SJSA1 (cell line): ENCODE data around the gene ELMO3. TPM values are rescaled to one million over a fixed set of nuclear protein-coding genes. Genes with fewer than 3 reads are reported as not detected.

ENCODE experiments used
- DNase-seq, 2 experiments: peaks; one replicate each; pipeline ENCODE4 v3.0.0-alpha.2; 2015 to 2020; ENCODE audit warnings: low spot score in 2 of 2, low read depth in 1 of 2
- H3K27ac ChIP-seq: fragments of 250-450 bp; sonication (Bioruptor Pico); 2 replicates; pipeline ENCODE4 v1.5.1; 2020; ENCODE audit warnings: mild to moderate bottlenecking, moderate library complexity
- H3K27me3 ChIP-seq: fragments of 250-450 bp; sonication (Bioruptor Pico); replicated peaks from 2 replicates; pipeline ENCODE4 v1.5.1; 2020; ENCODE audit warnings: mild to moderate bottlenecking, moderate library complexity
- H3K36me3 ChIP-seq: fragments of 250-450 bp; sonication (Bioruptor Pico); 2 replicates; pipeline ENCODE4 v1.5.1; 2020; ENCODE audit warnings: mild to moderate bottlenecking
- H3K4me1 ChIP-seq: fragments of 250-450 bp; sonication (Bioruptor Pico); replicated peaks from 2 replicates; pipeline ENCODE4 v1.6.1; 2021; ENCODE audit warnings: mild to moderate bottlenecking
- H3K4me3 ChIP-seq: fragments of 250-450 bp; sonication (Bioruptor Pico); 2 replicates; pipeline ENCODE4 v1.5.1; 2020; ENCODE audit warnings: mild to moderate bottlenecking
- H3K9me3 ChIP-seq: fragments of 250-450 bp; sonication (Bioruptor Pico); replicated peaks from 2 replicates; pipeline ENCODE4 v1.5.1; 2020; ENCODE audit warnings: mild to moderate bottlenecking
- total RNA-seq: library from RNA; depleted of rRNA; stranded (reverse); fragments of >200 nt; shearing (Covaris generic); gene quantifications from 2 replicates; pipeline ENCODE4 v1.2.3, GENCODE V29; 2014

The ELMO3 gene
- total RNA-seq, 1 experiment from 2014 or later = 1.1 TPM

DNA sequence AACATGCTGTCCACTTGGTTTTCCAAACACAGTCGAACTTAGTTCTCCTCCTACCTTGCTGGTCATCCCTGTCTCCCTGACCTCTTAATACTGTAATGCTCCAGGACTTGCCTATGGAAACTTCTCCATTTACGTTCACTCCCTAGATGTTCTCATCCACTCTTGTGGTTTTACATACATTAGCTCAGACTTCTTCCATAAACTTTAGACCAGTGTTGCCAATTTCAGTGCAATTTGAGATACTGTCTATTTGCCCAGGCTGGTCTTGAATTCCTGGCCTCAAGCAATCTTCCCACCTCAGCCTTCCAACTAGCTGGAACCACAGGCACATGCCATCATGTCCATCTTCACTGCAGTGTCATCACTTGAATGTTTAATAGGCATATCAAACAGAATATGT, 16.6 kb upstream of the ELMO3 start:
- Histone ChIP-seq H3K4me3 (no peak overlapping the region), H3K27me3 (no peaks in the 10 kb centered on the region), H3K4me1 (peaks cover 42% of the 10 kb centered on the region), H3K36me3 (peaks cover 10% of the 10 kb centered on the region; the same call in 1 of the 2 replicates), H3K9me3 (no peaks in the 10 kb centered on the region), H3K27ac (no peak overlapping the region)
- DNase-seq = no peak

DNA sequence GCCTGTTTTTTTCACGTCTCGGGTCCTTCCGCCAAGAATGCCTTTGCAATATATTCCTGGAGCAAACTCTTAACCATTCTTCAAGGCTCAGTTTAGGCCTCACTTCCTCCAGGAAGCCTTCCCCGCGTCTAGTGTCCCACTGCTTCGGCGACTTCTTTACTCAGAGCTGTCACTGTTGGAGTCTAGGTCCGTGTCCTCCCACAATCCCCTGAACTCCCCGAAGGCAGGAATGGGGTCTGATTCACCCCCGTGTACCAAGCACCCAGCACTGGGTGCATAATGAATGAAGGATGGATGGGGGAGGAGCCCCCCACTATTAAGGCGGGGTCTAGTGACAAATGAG, 15.7 kb upstream of the ELMO3 start:
- H3K4me1 ChIP-seq = peaks cover 42% of the 10 kb centered on the region
- peak overlapping the region; percentile 96 for H3K4me3 ChIP-seq
- DNase-seq = no peak
- H3K9me3 ChIP-seq = no peaks in the 10 kb centered on the region
- H3K27ac ChIP-seq = peak overlapping the region; percentile 99
- H3K27me3 ChIP-seq = no peaks in the 10 kb centered on the region
- H3K36me3 ChIP-seq = peaks cover 6% of the 10 kb centered on the region; the same call in 1 of the 2 replicates

GRCh38 chr16:67183627-67184452, 15.1 kb upstream of the ELMO3 start, which contains the start of gene MATCAP1:
TSS of gene MATCAP1 (minus strand) at chr16:67183963. CDS start at chr16:67180610, 3,353 bp downstream.
- peaks cover 6% of the 10 kb centered on the region; the same call in 1 of the 2 replicates for H3K36me3 ChIP-seq
- peaks cover 42% of the 10 kb centered on the region for H3K4me1 ChIP-seq
- H3K27me3 ChIP-seq = no peaks in the 10 kb centered on the region
- H3K27ac ChIP-seq = peak within 1 kb of the TSS; percentile 99
- peak; percentile 98 to 100 for DNase-seq
- no peaks in the 10 kb centered on the region for H3K9me3 ChIP-seq
- H3K4me3 ChIP-seq = peak within 1 kb of the TSS; percentile 96

- no peaks in the 10 kb centered on the region for H3K9me3 ChIP-seq
- H3K27ac ChIP-seq = no peak overlapping the region
- DNase-seq = no peak
- peaks cover 4% of the 10 kb centered on the region; the same call in 1 of the 2 replicates for H3K36me3 ChIP-seq
- H3K4me3 ChIP-seq = peak overlapping the region; percentile 96
- no peaks in the 10 kb centered on the region for H3K27me3 ChIP-seq
- peaks cover 42% of the 10 kb centered on the region for H3K4me1 ChIP-seq
Measured at GRCh38 chr16:67184453-67184994, 14.4 kb upstream of the ELMO3 start.

DNA sequence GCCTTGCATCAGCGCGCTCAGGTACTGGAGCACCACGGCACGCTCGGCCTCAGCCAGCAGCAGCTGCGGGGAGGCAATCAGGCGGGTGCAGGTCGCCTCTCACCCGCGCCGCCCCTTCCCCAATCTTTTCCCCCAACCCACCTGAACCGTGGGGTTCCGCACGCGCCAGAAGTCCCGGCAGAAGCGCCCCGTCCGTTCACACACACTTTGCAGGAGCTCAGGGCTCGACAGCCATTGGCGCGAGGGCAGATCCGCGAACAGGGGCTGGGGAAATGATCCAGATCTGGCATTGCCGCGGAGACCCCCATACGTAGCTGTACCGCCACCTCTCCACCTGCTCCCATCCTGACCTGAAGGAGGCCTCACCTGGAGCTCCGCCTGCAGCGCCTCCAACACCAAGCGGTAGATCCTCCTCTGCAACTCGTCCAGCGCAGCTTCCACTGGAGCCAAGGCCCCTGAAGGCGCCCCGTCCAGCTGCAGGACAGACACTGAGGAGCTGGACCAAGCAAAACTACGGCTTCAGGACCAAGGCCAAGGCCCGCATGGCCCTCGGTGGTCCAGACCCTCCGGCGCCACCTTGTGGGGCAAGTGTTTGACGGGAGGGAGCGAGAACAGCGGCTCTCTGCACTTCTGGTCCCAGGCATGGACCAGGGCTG, 13.8 kb upstream of the ELMO3 start:
- DNase-seq = peak; percentile 81 to 95
- H3K4me1 ChIP-seq = peaks cover 42% of the 10 kb centered on the region
- no peaks in the 10 kb centered on the region for H3K27me3 ChIP-seq
- H3K36me3 ChIP-seq = peaks cover 3% of the 10 kb centered on the region; the same call in 1 of the 2 replicates
- H3K27ac ChIP-seq = no peak overlapping the region
- no peak overlapping the region for H3K4me3 ChIP-seq
- H3K9me3 ChIP-seq = no peaks in the 10 kb centered on the region

DNA sequence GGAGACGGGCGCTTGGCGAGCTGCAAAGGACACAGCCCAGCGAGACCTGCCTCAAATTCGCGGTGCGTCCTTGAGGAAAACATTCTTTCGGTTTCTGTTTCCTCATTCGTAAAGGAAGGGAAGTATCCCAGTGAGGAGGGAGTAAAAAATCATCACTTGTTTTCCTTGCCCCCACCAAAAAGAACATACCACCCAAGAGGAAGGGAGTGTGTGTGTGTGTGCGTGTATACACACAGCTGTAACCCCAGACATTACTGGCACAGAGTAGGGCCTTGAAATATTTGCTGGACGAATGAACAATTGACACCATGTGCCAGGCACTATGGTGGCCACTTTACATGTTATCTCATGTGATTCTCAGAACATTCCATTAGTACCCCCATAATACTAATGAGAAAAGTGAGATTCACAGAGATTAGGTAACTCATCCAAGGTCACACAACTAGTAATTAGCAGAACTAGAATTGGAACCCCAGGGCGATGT, 13.2 kb upstream of the ELMO3 start:
- no peak overlapping the region for H3K4me3 ChIP-seq
- peaks cover 3% of the 10 kb centered on the region; the same call in 1 of the 2 replicates for H3K36me3 ChIP-seq
- no peaks in the 10 kb centered on the region for H3K9me3 ChIP-seq
- H3K27ac ChIP-seq = no peak overlapping the region
- DNase-seq = no peak
- H3K27me3 ChIP-seq = no peaks in the 10 kb centered on the region
- H3K4me1 ChIP-seq = peaks cover 47% of the 10 kb centered on the region

DNA sequence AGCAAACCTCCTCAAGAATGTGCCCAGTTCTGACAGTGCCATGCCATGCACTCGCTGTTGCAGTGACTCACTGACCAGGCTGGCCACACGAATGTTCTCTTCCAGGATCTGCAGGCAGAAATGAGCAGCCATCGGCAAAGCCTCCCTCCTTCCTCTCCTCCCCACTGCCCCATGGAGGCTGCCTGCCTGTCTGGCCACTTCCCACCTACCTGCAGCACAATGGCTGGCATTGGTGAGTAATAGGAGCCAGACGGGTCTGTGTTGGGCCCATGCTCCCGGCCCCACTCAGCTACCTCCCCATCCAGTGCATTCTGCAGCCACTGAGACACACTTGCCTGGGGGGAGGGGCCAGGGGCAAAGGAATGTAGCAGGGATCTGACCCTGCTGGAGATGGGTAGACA, 12.4 kb upstream of the ELMO3 start:
- peak in 1 of 2 experiments; percentile 33 for DNase-seq
- H3K36me3 ChIP-seq = peaks cover 3% of the 10 kb centered on the region; the same call in 1 of the 2 replicates
- no peak overlapping the region for H3K4me3 ChIP-seq
- H3K27ac ChIP-seq = no peak overlapping the region
- no peaks in the 10 kb centered on the region for H3K9me3 ChIP-seq
- H3K4me1 ChIP-seq = peaks cover 54% of the 10 kb centered on the region
- no peaks in the 10 kb centered on the region for H3K27me3 ChIP-seq

GRCh38 chr16:67187175-67187890, 11.6 kb upstream of the ELMO3 start:
- H3K27ac ChIP-seq = no peak overlapping the region
- no peak overlapping the region for H3K4me3 ChIP-seq
- DNase-seq = no peak
- peaks cover 55% of the 10 kb centered on the region for H3K4me1 ChIP-seq
- peaks cover 3% of the 10 kb centered on the region; the same call in 1 of the 2 replicates for H3K9me3 ChIP-seq
- no peaks in the 10 kb centered on the region for H3K27me3 ChIP-seq
- H3K36me3 ChIP-seq = peaks cover 6% of the 10 kb centered on the region

DNA sequence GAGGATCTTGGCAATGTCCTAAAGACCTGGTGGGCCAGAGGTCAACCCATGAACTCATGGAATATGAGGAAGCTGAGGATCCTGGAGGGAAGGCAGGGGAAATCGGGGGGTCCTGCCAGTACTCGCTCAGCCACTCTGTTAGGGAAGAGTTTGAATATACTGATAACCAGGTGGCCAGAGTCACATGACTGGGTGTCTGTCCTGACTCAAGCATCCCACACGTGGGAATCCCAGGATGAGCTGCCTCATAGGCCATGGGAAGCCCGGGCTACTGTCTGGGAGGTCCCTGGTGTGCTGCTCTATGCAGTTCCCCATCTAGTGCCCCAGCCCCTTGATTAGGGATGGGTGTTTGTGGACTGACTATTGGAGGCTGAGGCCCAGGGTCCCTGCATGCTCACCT, 10.6 kb upstream of the ELMO3 start:
- Histone ChIP-seq H3K27me3 (no peaks in the 10 kb centered on the region), H3K9me3 (peaks cover 5% of the 10 kb centered on the region), H3K4me1 (peaks cover 55% of the 10 kb centered on the region), H3K4me3 (no peak overlapping the region), H3K27ac (no peak overlapping the region), H3K36me3 (peaks cover 16% of the 10 kb centered on the region)
- no peak for DNase-seq

DNA sequence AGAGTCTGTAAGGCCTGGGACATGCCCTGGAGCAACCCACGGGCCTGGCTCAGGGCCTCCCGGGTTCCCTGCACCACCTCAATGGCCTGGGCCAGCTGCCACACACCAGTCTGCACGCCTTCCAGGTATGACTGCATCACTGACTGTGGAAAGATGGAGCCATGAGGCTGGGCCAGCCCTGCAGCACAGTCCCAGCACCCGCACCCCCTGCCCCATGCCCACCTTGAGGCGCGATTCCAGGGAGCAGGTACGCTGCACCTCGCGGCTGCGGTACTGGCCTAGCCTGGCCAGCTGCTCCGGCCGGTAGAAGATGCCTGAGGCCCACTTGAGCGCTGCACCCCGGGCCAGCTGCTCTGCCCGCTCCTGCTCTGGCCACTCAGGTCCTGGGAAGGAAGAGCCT, 10.1 kb upstream of the ELMO3 start:
- H3K27me3 ChIP-seq = no peaks in the 10 kb centered on the region
- no peak overlapping the region for H3K27ac ChIP-seq
- H3K36me3 ChIP-seq = peaks cover 18% of the 10 kb centered on the region
- no peak for DNase-seq
- H3K4me1 ChIP-seq = peaks cover 60% of the 10 kb centered on the region
- H3K9me3 ChIP-seq = peaks cover 5% of the 10 kb centered on the region
- no peak overlapping the region for H3K4me3 ChIP-seq

GRCh38 chr16:67190041-67190440, 8.9 kb upstream of the ELMO3 start, which contains the start of gene EXOC3L1:
TSS of gene EXOC3L1 (minus strand) at chr16:67190136. CDS start at chr16:67189676, 460 bp downstream.
- H3K4me1 ChIP-seq = peaks cover 49% of the 10 kb centered on the region
- no peaks in the 10 kb centered on the region for H3K27me3 ChIP-seq
- H3K9me3 ChIP-seq = peaks cover 5% of the 10 kb centered on the region
- no peak for DNase-seq
- H3K4me3 ChIP-seq = no peak within 1 kb of the TSS
- no peak within 1 kb of the TSS for H3K27ac ChIP-seq
- H3K36me3 ChIP-seq = peaks cover 30% of the 10 kb centered on the region

DNA sequence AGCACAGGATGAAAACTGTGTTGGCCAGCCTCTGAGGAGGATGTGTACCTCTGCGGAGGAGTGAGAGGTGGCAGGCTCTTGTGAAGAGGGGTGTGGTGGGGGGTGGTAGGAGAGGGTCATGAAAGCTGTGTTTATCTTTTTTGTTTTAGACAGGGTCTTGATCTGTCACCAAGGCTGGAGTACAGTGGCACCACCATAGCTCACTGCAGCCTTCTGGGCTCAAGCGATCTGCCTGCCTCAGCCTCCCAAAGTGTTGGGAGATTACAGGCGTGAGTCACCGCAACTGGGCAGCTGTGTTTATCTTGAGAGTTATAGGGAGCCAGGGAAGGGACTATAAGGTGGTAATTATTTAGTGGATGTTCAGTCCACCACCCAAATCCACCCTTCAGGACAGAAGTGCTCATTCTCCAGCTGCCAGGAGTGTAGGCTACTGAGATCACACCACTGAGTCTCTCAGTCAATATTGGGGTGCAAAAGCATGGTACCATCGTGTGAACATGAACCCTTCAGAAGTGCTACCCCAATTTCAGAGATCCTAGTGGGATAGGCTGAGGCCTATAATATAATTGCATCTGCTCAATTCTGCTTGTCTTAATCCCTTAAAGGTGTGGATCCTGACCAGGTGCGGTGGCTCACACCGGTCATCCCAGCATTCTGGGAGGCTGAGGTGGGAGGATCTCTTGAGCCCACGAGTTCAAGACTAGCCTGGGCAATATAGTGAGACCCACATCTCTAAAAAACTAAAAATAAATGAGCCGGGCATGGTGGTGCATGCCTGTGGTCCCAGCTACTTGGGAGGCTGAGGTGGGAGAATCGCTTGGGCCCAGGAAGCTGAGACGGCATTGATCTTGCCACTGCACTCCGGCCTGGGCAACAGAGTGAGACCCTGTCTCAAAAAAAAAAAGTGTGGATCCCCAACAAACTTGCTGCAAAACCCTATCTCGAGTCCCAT, 8.2 kb upstream of the ELMO3 start:
- Histone ChIP-seq H3K4me3 (no peak overlapping the region), H3K9me3 (peaks cover 5% of the 10 kb centered on the region), H3K27me3 (no peaks in the 10 kb centered on the region), H3K27ac (no peak overlapping the region), H3K4me1 (peaks cover 42% of the 10 kb centered on the region), H3K36me3 (peaks cover 37% of the 10 kb centered on the region)
- DNase-seq = peak in 1 of 2 experiments; percentile 29
